Transverse colon (tissue), 4 donors: ENCODE data around the gene TYW1B. TPM values are rescaled to one million over a fixed set of nuclear protein-coding genes. Genes with fewer than 3 reads are reported as not detected.
"Not testable (repeated sequence)": the region's sequence is repeated elsewhere in the genome, so short reads cannot be mapped to it uniquely, and the experiment has no call there.

Experiments
- DNase-seq: peaks from one replicate; pipeline ENCODE4 v3.0.0-alpha.2; 2019
- H3K27ac ChIP-seq, 4 donors: fragments of 200-600 bp; sonication (generic); 2 replicates each; pipeline ENCODE4 v1.5.1; 2016 to 2018; ENCODE audit warnings: inconsistent platforms in 4 of 4
- H3K27me3 ChIP-seq: fragments of 200-600 bp; sonication (generic); 2 replicates; pipeline ENCODE4 v1.5.1; 2017; ENCODE audit warnings: inconsistent platforms
- H3K36me3 ChIP-seq, 4 donors: fragments of 200-600 bp; sonication (generic); 2 replicates each; pipeline ENCODE4 v1.5.1; 2017 to 2019; ENCODE audit warnings: inconsistent platforms in 4 of 4
- H3K4me1 ChIP-seq, 4 donors: fragments of 200-600 bp; sonication (generic); 2 replicates each; pipeline ENCODE4 v1.5.1; 2017 to 2020; ENCODE audit warnings: inconsistent platforms in 4 of 4
- H3K4me3 ChIP-seq, 4 donors: fragments of 200-600 bp; sonication (generic); 1 replicate in 1 of 4; 2 replicates in 3 of 4; pipeline versions ENCODE4 v1.5.1 to v1.6.1; 2017 to 2019; ENCODE audit warnings: inconsistent platforms in 4 of 4
- H3K9me3 ChIP-seq, 2 donors: fragments of 200-600 bp; sonication (generic); 2 replicates each; pipeline ENCODE4 v1.5.1; 2017 to 2019; ENCODE audit warnings: inconsistent platforms in 2 of 2
- CTCF ChIP-seq, 5 experiments: fragments of 200-600 bp in 3 of 5; fragments of 450-650 bp in 2 of 5; sonication (generic) in 3 of 5; IDR thresholded peaks; 1 replicate in 2 of 5; 2 replicates in 3 of 5; pipeline ENCODE4 v1.5.1; 2016 to 2017; ENCODE audit warnings: antibody characterized with exemption in 5 of 5, inconsistent platforms in 3 of 5, mild to moderate bottlenecking in 2 of 5, moderate library complexity in 1 of 5
- EP300 ChIP-seq: sonication (generic); formaldehyde crosslinking; IDR thresholded peaks from one replicate; pipeline ENCODE4 v1.6.1; 2017; ENCODE audit warnings: antibody characterized with exemption, low read depth
- POLR2A ChIP-seq: fragments of 450-650 bp; IDR thresholded peaks from one replicate; pipeline ENCODE4 v1.6.1; 2016; ENCODE audit warnings: antibody characterized with exemption, mild to moderate bottlenecking, moderate library complexity
- POLR2AphosphoS5 ChIP-seq, 3 donors: sonication (generic); formaldehyde crosslinking; IDR thresholded peaks; one replicate each; pipeline ENCODE4 v1.6.1; 2016; ENCODE audit warnings: antibody characterized with exemption in 3 of 3
- WGBS, 2 donors: methylation state at CpG; one replicate each; pipeline ENCODE4 v1.1.5; 2018; ENCODE audit warnings: low coverage in 1 of 2; 5-methylcytosine and 5-hydroxymethylcytosine counted together
- in situ Hi-C, 4 donors: fragments of 200-750 bp; cut with MboI; loops; one replicate each; pipeline versions ENCODE4 v1.15.0 to v1.15.1; 2017; ENCODE audit warnings: low sequenced_read_pairs in 3 of 4, low pct_ligation_motif_present in 1 of 4, low pct_unique_long_range_greater_than_20kb in 1 of 4
- intact Hi-C: fragments of 100-400 bp; cut with DNase I; formaldehyde crosslinking; loops from one replicate; pipeline ENCODE4 v1.15.1; 2023; ENCODE audit warnings: low total_unique reads
- total RNA-seq, 4 donors: library from RNA; depleted of rRNA; stranded (reverse); fragments of >200 nt; gene quantifications; one replicate each; pipeline ENCODE4 v1.1.0, GENCODE V29; 2016

TYW1B gene
- total RNA-seq, 4 donors from 2014 or later, result 3.7 to 12.1 (median 9.6) TPM

GRCh38 chr7:72785166-72785955 lies 42.6 kb downstream of the TYW1B start:
- DNase-seq, result no peak
- WGBS, 2 donors, result 90 to 91% methylated on average over 2 to 8 of the region's 8 CpGs
- no peak overlapping the region for H3K27ac ChIP-seq
- in situ Hi-C loops (no loop called here), intact Hi-C loops (no loop called here)
- no peaks in the 10 kb centered on the region for H3K27me3 ChIP-seq
- H3K9me3 ChIP-seq, result no peaks in the 10 kb centered on the region
- H3K4me3 ChIP-seq, result no peak overlapping the region
- no peak for TF ChIP-seq POLR2A
- no peak for TF ChIP-seq EP300
- TF ChIP-seq CTCF (IDR thresholded peaks at IDR 0.05), result no peak
- TF ChIP-seq POLR2AphosphoS5 (IDR thresholded peaks at IDR 0.05), result no peak
- H3K4me1 ChIP-seq, result peaks cover 0 to 10% (median 2%) of the 10 kb centered on the region in 4 donors
- no peaks in the 10 kb centered on the region for H3K36me3 ChIP-seq

GRCh38 chr7:72783601-72784370 lies 44.2 kb downstream of the TYW1B start:
- H3K36me3 ChIP-seq, in situ Hi-C loops, intact Hi-C loops, H3K4me3 ChIP-seq, H3K9me3 ChIP-seq, H3K27me3 ChIP-seq, H3K4me1 ChIP-seq: not testable (repeated sequence)
- DNase-seq, result peak; percentile 32
- H3K27ac ChIP-seq, result peak overlapping the region in 1 of 4 donors; percentile 41
- 71 to 73% methylated on average over 3 to 4 of the region's 4 CpGs for WGBS, 2 donors
- peak in 1 of 3 donors; percentile 31 for TF ChIP-seq POLR2AphosphoS5 (IDR thresholded peaks at IDR 0.05)

GRCh38 chr7:72781631-72782030 lies 46.4 kb downstream of the TYW1B start:
- no peak for DNase-seq
- WGBS, 2 donors, result 86 to 90% methylated on average over 6 of the region's 6 CpGs
- no peaks in the 10 kb centered on the region for H3K9me3 ChIP-seq
- no peak overlapping the region for H3K27ac ChIP-seq
- no peaks in the 10 kb centered on the region for H3K27me3 ChIP-seq
- H3K4me1 ChIP-seq, result peaks cover 0 to 10% (median 2%) of the 10 kb centered on the region in 4 donors
- intact Hi-C loops, result no loop called here
- no peak for TF ChIP-seq CTCF (IDR thresholded peaks at IDR 0.05)
- no peak for TF ChIP-seq EP300
- no peak for TF ChIP-seq POLR2A
- TF ChIP-seq POLR2AphosphoS5 (IDR thresholded peaks at IDR 0.05), result no peak
- in situ Hi-C loops, result no loop called here
- H3K4me3 ChIP-seq, result no peak overlapping the region
- H3K36me3 ChIP-seq, result no peaks in the 10 kb centered on the region

GRCh38 chr7:72781161-72781560 lies 46.8 kb downstream of the TYW1B start:
- Histone ChIP-seq H3K9me3 (no peaks in the 10 kb centered on the region), H3K27me3 (no peaks in the 10 kb centered on the region), H3K36me3 (no peaks in the 10 kb centered on the region), H3K27ac (no peak overlapping the region), H3K4me1 (peaks cover 0 to 10% (median 2%) of the 10 kb centered on the region in 4 donors), H3K4me3 (no peak overlapping the region)
- in situ Hi-C loops (no loop called here), intact Hi-C loops (no loop called here)
- TF ChIP-seq POLR2AphosphoS5 (IDR thresholded peaks at IDR 0.05) (no peak), CTCF (IDR thresholded peaks at IDR 0.05) (no peak), POLR2A (no peak), EP300 (no peak)
- 85 to 94% methylated on average over 2 to 8 of the region's 8 CpGs for WGBS, 2 donors
- DNase-seq, result no peak

- WGBS, 2 donors, result 84 to 100% methylated on average over 1 to 5 of the region's 5 CpGs
- H3K4me1 ChIP-seq, H3K9me3 ChIP-seq, H3K27me3 ChIP-seq, intact Hi-C loops, H3K4me3 ChIP-seq, in situ Hi-C loops, H3K36me3 ChIP-seq, DNase-seq, H3K27ac ChIP-seq: not testable (repeated sequence)
Measured at GRCh38 chr7:72780289-72780894, 47.6 kb downstream of the TYW1B start.

GRCh38 chr7:72777167-72777566 lies 50.8 kb downstream of the TYW1B start:
- in situ Hi-C loops, H3K4me1 ChIP-seq, H3K9me3 ChIP-seq, H3K4me3 ChIP-seq, H3K27me3 ChIP-seq, H3K27ac ChIP-seq, H3K36me3 ChIP-seq, DNase-seq, intact Hi-C loops: not testable (repeated sequence)
- 91 to 100% methylated on average over 1 to 2 of the region's 2 CpGs for WGBS, 2 donors

- H3K36me3 ChIP-seq, H3K4me1 ChIP-seq, H3K4me3 ChIP-seq, in situ Hi-C loops, H3K27ac ChIP-seq, H3K9me3 ChIP-seq, intact Hi-C loops, DNase-seq, H3K27me3 ChIP-seq: not testable (repeated sequence)
- WGBS, 2 donors, result 40 to 60% methylated on average over 1 to 2 of the region's 2 CpGs
Measured at GRCh38 chr7:72772627-72773026, 55.4 kb downstream of the TYW1B start.
